ENCODE measurements around the gene BUD31.
"Not testable (repeated sequence)": the region's sequence is repeated elsewhere in the genome, so short reads cannot be mapped to it uniquely, and the experiment has no call there.

BUD31 gene

GRCh38 chr7:99408379-99409191, at the start of gene BUD31, which contains the start of gene PDAP1:
BUD31 (plus strand) TSS chr7:99408969; CDS start chr7:99411093, 2,124 bp downstream.
PDAP1 (minus strand) TSS chr7:99408597; CDS start chr7:99408548, 49 bp downstream.
- DNase-seq: peak; percentile 93

GRCh38 chr7:99359465-99360154, 49.2 kb upstream of the BUD31 start:
- DNase-seq: no peak

GRCh38 chr7:99362801-99363200, 46.0 kb upstream of the BUD31 start:
- no peak for DNase-seq

- DNase-seq: no peak
These were observed 45.5 kb upstream of the BUD31 start for GRCh38 chr7:99363286-99363685.

GRCh38 chr7:99365318-99366141, 43.2 kb upstream of the BUD31 start:
- peak; percentile 66 for DNase-seq

GRCh38 chr7:99366646-99367045, 42.1 kb upstream of the BUD31 start:
- DNase-seq: no peak

- no peak for DNase-seq
These were observed 39.9 kb upstream of the BUD31 start for GRCh38 chr7:99368750-99369389.

GRCh38 chr7:99369767-99370391, 38.9 kb upstream of the BUD31 start:
- DNase-seq: no peak

- no peak for DNase-seq
These were observed 37.3 kb upstream of the BUD31 start for GRCh38 chr7:99371376-99371920.

- no peak for DNase-seq
These were observed 36.3 kb upstream of the BUD31 start for GRCh38 chr7:99372275-99373090.

- DNase-seq: no peak
These were observed 35.4 kb upstream of the BUD31 start for GRCh38 chr7:99373091-99374066.

- peak; percentile 88 for DNase-seq
These were observed 34.4 kb upstream of the BUD31 start, which contains the start of gene ARPC1B for GRCh38 chr7:99374111-99375064. ARPC1B (plus strand) TSS chr7:99374730; CDS start chr7:99385715, 10,985 bp downstream.

GRCh38 chr7:99375070-99375807, 33.5 kb upstream of the BUD31 start:
- peak; percentile 64 for DNase-seq

- peak; percentile 64 for DNase-seq
These were observed 29.7 kb upstream of the BUD31 start for GRCh38 chr7:99379043-99379577.

- DNase-seq: not testable (repeated sequence)
These were observed 29.1 kb upstream of the BUD31 start for GRCh38 chr7:99379693-99380031.

GRCh38 chr7:99380032-99380822, 28.5 kb upstream of the BUD31 start:
- DNase-seq: peak; percentile 72
